NK-92 treated with Interleukin-12 subunit alpha and Interleukin-12 subunit beta, amount 100 ng/mL, for 24 hours (cell line): Measurements from ENCODE around the gene COMMD2.

ENCODE experiments used
- DNase-seq: peaks from one replicate; lab custom pipeline; 2025; lab: John Stamatoyannopoulos, UW

COMMD2 gene

GRCh38 chr3:149763565-149764195 lies 11.4 kb upstream of the COMMD2 start:
- DNase-seq = no peak

DNA sequence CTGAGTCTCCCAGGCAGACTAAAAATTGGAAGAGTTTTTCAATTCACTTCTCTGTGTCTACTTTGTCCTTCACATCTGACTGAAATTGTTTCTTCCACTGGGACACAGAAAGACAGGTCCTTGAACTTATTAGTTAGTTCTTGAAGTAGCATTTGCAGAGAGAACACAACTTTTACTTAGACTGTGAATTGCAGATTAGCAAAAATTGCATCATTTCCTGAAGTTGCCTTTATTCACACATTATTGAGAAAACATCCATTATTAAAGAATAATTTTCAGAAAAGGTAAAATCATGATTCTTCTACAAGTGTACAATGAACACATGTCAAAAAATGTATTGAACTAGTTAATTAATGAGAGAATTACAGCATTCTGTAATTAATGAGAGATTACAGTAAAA lies 1.4 kb upstream of the COMMD2 start:
- DNase-seq = no peak

- DNase-seq = no peak
Measured at GRCh38 chr3:149752788-149753136, 473 bp upstream of the COMMD2 start.

DNA sequence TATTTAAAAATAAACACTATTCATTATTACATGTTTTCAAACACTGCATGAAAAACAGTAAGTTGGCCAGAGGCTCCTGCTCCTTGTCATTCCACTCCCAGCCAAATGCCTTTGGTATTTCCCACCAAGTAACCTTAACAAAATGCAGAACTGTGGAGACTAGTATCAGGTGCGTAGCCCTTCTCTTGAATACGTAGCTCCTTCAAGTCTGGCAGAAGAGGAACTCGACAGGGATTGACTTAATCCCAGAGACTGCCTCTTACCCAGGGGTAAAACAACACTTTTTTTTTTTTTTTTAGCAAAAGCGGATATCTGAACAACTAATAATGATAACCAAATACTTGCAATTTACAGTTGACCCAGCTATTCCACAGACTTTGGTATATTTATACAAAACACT lies 738 bp downstream of the COMMD2 start:
- no peak for DNase-seq

DNA sequence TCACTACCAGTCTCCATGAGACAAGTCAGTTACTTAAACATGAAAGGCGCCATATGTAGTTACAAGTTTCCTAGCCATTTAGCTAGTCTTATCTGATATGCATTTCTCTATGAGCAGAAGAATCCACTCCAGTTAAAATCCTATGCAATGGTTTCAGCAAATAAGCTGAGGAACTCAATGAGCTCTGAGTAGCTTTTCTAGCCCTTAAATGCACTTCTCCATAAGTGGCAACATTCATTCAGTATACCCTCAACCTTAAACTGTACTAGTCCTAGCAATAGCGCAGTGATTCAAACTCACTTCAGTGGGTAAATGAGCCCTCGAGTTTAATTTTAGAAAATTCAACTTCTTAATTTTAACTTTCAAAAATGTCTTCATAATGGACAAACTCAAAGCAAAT lies 7.7 kb downstream of the COMMD2 start:
- no peak for DNase-seq

GRCh38 chr3:149744151-149744550 lies 8.1 kb downstream of the COMMD2 start:
- DNase-seq = no peak

- DNase-seq = no peak
Measured at GRCh38 chr3:149739396-149739795, 12.9 kb downstream of the COMMD2 start.

DNA sequence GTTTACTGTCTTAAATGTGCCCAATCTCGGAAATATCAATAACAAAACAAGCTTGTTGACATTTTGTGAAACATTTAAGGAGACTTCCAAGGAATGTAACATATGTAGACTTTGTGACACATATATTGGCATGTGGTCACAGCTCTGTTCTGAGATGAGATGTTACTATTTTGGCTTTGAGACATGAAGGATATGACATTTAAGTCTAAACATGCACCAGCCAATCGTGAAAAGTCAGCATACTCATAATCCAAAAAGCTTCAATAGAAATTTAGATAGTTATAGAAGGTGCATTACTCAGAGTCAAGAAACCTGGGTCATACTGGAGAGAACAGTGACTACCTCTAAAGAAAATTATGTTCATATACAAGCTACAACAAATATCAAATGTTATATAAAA lies 13.4 kb downstream of the COMMD2 start:
- DNase-seq = no peak

DNA sequence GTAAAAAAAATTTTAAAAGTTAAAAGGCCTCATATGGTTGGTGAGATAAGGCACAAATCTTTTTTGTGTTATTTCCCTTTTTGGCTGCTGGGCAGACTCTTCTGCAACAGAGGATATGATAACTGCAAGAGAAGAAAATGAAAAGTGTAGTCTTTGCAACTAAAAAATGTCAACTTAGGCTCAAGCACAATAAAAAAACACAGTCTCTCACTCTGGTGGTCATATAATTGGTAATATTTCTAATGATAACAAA lies 15.4 kb downstream of the COMMD2 start:
- no peak for DNase-seq

GRCh38 chr3:149736175-149736952 lies 15.9 kb downstream of the COMMD2 start:
- no peak for DNase-seq

- no peak for DNase-seq
Measured at GRCh38 chr3:149732234-149732633, 20.1 kb downstream of the COMMD2 start.

DNA sequence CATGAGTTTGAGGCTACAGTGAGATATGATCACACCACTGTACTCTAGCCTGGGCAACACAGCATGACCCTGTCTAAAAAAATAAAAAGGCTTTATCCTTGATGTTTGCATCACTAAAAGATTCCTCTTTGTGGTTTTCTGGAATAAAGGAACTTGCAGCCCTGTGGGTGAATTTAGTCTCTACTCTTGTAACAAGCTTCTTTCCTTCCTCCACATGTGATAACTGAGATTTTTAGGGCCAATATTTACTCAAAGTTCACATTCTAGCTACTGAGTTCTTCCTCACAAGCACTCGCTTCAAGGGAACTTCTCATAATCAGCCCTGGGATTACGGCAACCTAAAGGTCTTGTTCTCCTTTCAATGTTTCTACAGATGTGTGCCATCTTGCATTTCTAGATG lies 24.6 kb downstream of the COMMD2 start:
- no peak for DNase-seq

DNA sequence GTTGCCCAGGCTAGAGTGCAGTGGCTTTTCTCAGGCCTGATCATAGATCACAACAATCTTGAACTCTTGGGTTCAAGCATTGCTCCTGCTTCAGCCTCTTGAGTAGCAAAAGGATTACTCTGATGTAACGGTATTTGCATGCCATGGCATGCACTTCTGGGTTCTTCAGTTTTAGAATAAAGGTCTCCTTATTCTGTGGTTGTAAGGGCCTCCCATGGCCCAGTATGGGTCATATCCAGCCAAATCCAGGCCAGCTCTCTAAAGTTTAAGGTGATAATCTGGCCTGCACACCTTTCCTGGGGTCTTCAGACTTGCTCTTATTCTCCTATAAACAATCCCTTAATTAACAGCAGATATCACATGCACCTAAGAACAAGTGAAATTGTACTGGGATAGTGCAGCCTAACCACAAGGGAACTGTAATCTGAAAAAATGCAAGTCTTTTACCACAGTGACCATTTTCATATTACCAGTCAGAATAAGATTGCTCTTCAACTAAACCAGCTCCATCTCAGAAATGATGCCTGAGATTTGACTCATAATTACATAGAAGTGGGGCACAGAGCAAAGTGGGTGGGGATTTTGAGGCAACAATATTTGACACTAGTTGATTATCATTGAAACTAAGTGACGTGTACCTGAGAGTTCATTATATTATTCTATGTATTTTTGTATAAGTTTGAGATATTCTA lies 25.4 kb downstream of the COMMD2 start:
- no peak for DNase-seq

- no peak for DNase-seq
Measured at GRCh38 chr3:149723781-149724180, 28.5 kb downstream of the COMMD2 start.

DNA sequence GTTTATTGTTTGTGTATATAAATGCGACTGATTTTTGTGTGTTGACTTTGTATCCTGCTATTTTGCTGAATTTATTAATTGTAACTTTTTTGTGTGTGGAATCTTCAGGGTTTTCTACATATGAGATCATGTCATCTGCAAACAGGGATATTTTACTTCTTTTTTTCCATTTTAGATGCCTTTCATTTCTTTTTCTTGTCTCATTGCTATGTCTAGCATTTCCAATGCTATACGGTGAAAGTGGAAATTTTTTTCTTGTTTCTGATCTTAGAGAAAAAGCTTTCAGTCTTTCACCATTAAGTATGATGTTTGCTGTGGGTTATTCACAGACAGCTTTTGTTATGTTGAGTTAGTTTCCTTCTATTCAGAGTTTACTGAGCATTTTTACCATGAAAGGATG lies 31.4 kb downstream of the COMMD2 start:
- no peak for DNase-seq

GRCh38 chr3:149717391-149718056 lies 34.8 kb downstream of the COMMD2 start:
- no peak for DNase-seq

- no peak for DNase-seq
Measured at GRCh38 chr3:149716984-149717383, 35.3 kb downstream of the COMMD2 start.

GRCh38 chr3:149715247-149715646 lies 37.0 kb downstream of the COMMD2 start:
- DNase-seq = no peak

DNA sequence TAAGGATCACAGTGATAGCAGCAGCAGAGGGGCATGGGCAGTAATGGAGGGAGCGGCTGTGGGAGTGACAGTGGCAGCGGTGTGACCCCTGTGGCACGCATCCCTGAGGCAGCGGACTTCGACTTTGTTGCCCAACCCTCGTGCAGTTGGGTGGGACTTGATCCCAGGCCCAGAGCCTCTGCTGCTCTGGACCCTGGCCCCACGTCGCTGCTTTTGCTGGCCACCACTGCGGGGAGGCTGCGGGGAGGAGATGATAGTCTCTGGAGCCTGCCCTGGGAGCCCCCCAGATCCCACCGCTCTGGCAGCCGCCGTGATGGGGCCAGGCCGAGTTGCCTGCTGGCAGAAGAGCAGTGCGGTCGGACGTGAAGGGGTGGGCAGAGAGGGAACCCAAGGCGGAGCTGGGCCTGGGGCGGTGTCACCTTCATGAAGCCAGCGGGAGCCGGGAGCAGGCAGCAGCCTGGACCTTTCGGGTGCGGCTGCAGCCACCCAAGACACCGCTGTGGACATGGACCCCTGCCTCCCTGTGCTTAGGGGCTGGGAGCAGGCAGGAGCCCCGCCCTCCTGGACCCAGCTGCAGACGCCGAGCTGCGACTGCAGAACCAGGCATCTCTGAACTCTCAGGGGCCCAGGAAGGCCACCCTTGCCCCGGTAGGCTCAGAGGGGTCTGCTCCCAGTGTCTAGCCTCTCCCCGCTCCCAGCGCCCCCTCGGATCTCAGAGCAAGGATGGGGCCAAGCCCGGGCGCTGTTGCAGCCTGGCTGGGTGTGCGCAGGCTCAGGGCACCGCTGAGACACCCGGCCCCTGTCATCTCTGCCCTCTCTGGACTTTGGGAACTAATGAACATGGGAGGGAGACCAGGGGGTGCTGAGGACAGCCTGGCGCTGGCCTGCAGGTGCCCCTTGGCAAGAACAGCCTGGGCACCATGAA lies 38.3 kb downstream of the COMMD2 start:
- no peak for DNase-seq

- no peak for DNase-seq
Measured at GRCh38 chr3:149706905-149707304, 45.4 kb downstream of the COMMD2 start.

GRCh38 chr3:149705416-149705815 lies 46.9 kb downstream of the COMMD2 start:
- no peak for DNase-seq

DNA sequence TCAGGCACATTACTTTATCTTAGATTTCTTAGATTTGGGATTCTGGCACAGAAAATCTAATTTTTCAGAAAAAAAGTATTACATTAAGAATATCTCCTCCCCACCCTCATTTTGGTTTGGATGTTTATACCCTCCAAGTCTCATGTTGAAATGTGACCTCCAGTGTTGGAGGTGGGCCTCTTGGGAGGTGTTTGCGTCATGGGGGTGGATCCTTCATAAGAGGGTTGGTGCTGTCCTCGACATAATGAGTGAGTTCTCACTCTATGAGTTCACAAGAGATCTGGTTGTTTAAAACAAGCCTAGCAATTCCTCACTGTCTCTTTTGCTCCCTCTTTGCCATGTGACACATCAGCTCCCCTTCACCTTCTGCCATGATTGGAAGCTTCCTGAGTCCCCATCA lies 48.8 kb downstream of the COMMD2 start:
- DNase-seq = no peak
